ENCODE data around the gene ITPRID2. TPM values are rescaled to one million over a fixed set of nuclear protein-coding genes. Genes with fewer than 3 reads are reported as not detected.

Gene ITPRID2
- total RNA-seq, 4 donors from 2014 or later, result 84.5 to 159 (median 114) TPM

DNA sequence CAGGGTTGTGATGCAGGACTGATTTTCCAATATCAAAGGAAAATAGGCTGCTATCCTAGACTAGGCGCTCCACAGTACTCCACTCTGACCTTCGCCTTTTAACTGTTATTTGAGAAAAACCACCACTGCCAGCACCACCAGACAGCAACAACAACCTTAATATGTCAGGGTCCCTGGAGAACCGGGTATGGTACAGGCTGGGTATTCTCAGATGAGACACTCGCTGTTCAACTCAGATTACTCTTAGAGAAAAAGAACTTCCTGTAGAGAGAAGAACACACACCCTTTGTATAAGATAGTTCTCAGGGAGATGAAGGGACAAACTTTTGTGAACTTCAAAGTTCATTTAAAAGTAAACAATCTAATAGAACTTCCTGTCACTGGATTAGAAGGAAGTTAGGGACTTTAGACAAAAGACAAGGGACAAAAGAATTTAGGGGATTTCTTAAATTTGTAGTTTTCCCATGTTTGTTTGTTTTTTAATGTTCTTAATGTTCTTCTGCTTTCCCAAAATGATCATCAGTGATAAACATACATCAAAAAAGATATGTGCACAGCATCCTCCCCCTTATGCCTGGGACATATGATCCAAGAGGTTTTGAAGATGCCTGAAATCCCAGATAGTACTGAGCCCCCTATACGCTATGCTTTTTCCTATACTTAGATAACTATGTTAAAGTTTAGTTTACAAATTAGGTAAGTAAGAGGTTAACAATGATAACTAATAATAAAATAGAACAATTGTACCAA lies 52.8 kb downstream of the ITPRID2 start:
- no peaks in the 10 kb centered on the region for H3K36me3 ChIP-seq
- H3K27ac ChIP-seq, result no peak overlapping the region
- TF ChIP-seq CTCF (IDR thresholded peaks at IDR 0.05) (no peak), POLR2A (IDR thresholded peaks at IDR 0.05) (no peak)
- H3K4me1 ChIP-seq, result no peaks in the 10 kb centered on the region
- no peak for DNase-seq
- intact Hi-C loops (cut with DNase I; ENCODE audit: low total_unique reads), result no loop called here
- no peak overlapping the region for H3K4me3 ChIP-seq
- H3K27me3 ChIP-seq, result no peaks in the 10 kb centered on the region
- H3K9me3 ChIP-seq, result no peaks in the 10 kb centered on the region

DNA sequence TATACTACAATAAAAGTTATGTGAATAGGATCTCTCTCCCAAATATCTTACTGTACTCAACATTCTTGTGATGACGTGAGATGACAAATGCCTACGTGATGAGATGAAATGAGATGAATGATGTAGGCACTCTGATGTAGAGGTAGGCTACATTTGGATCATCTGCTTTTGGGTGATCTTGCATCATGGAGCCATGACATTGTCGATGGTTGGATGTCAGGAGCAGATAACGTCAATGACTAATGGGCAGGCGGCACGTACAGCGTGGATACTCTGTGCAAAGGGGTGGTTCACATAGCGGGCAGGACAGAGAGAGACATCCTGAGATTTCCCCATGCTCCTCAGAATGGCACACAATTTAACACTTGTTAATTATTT lies 53.4 kb downstream of the ITPRID2 start:
- no peak overlapping the region for H3K27ac ChIP-seq
- no peaks in the 10 kb centered on the region for H3K4me1 ChIP-seq
- no peaks in the 10 kb centered on the region for H3K36me3 ChIP-seq
- H3K4me3 ChIP-seq, result no peak overlapping the region
- H3K27me3 ChIP-seq, result no peaks in the 10 kb centered on the region
- intact Hi-C loops (cut with DNase I; ENCODE audit: low total_unique reads), result no loop called here
- DNase-seq, result no peak
- H3K9me3 ChIP-seq, result no peaks in the 10 kb centered on the region
- no peak for TF ChIP-seq CTCF (IDR thresholded peaks at IDR 0.05)
- TF ChIP-seq POLR2A (IDR thresholded peaks at IDR 0.05), result no peak

GRCh38 chr2:181946444-181947127 lies 55.1 kb downstream of the ITPRID2 start:
- Histone ChIP-seq H3K27ac (no peak overlapping the region), H3K4me1 (no peaks in the 10 kb centered on the region), H3K27me3 (no peaks in the 10 kb centered on the region), H3K9me3 (no peaks in the 10 kb centered on the region), H3K36me3 (no peaks in the 10 kb centered on the region), H3K4me3 (no peak overlapping the region)
- intact Hi-C loops (cut with DNase I; ENCODE audit: low total_unique reads), result no loop called here
- no peak for TF ChIP-seq CTCF (IDR thresholded peaks at IDR 0.05)
- no peak for TF ChIP-seq POLR2A (IDR thresholded peaks at IDR 0.05)
- DNase-seq, result no peak

- TF ChIP-seq CTCF (IDR thresholded peaks at IDR 0.05) (no peak), POLR2A (IDR thresholded peaks at IDR 0.05) (no peak)
- no peak for DNase-seq
- Histone ChIP-seq H3K9me3 (no peaks in the 10 kb centered on the region), H3K4me1 (no peaks in the 10 kb centered on the region), H3K27ac (no peak overlapping the region), H3K27me3 (no peaks in the 10 kb centered on the region), H3K4me3 (no peak overlapping the region), H3K36me3 (no peaks in the 10 kb centered on the region)
- intact Hi-C loops (cut with DNase I; ENCODE audit: low total_unique reads), result no loop called here
These were observed 55.7 kb downstream of the ITPRID2 start for GRCh38 chr2:181947273-181947672.

- no peak for DNase-seq
- Histone ChIP-seq H3K9me3 (no peaks in the 10 kb centered on the region), H3K27me3 (no peaks in the 10 kb centered on the region), H3K4me1 (no peaks in the 10 kb centered on the region), H3K36me3 (no peaks in the 10 kb centered on the region), H3K27ac (no peak overlapping the region), H3K4me3 (no peak overlapping the region)
- TF ChIP-seq POLR2A (IDR thresholded peaks at IDR 0.05), result no peak
- no peak for TF ChIP-seq CTCF (IDR thresholded peaks at IDR 0.05)
- intact Hi-C loops (cut with DNase I; ENCODE audit: low total_unique reads), result no loop called here
These were observed 56.7 kb downstream of the ITPRID2 start for GRCh38 chr2:181948227-181948626.

All from uterus (tissue), 4 donors.